KOPT-K1 (cell line): ENCODE data around the gene NDEL1.

ENCODE experiments used
- H3K27ac ChIP-seq: fragments of 200-600 bp; sonication (generic); 2 replicates; pipeline ENCODE4 v1.5.1; 2016; ENCODE audit warnings: antibody characterized with exemption, mild to moderate bottlenecking, low read depth, low read length; ENCODE audit not compliant: poor library complexity, severe bottlenecking
- H3K36me3 ChIP-seq: fragments of 200-600 bp; sonication (generic); 2 replicates; pipeline ENCODE4 v1.5.1; 2017; ENCODE audit warnings: antibody characterized with exemption, mild to moderate bottlenecking, low read length, moderate library complexity; ENCODE audit not compliant: insufficient read depth
- H3K9me3 ChIP-seq: fragments of 200-600 bp; sonication (generic); 2 replicates; pipeline ENCODE4 v1.5.1; 2017; ENCODE audit warnings: antibody characterized with exemption, low read length, mild to moderate bottlenecking; ENCODE audit not compliant: insufficient read depth, poor library complexity, severe bottlenecking

The NDEL1 gene

DNA sequence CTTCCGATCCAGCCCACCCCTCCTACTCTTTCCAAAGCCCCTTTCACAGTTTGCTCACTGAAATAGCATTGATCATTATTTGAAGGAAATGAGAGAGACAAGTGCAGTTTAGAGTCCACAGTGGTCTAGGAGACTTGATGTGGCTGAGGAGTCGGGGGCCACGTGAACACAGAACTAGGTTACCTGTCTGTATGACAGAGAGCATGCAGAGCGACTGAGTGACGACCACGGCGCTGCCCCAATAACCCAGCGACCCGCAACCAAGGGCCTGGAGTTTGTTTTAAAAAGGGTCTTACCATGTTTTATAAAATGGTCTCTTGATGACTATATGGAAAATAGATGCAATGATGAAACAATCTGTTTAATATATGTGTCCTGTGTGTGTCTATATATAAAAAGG, 39.5 kb downstream of the NDEL1 start:
- Histone ChIP-seq H3K27ac (no peak overlapping the region), H3K36me3 (peaks cover 99% of the 10 kb centered on the region), H3K9me3 (no peaks in the 10 kb centered on the region)

DNA sequence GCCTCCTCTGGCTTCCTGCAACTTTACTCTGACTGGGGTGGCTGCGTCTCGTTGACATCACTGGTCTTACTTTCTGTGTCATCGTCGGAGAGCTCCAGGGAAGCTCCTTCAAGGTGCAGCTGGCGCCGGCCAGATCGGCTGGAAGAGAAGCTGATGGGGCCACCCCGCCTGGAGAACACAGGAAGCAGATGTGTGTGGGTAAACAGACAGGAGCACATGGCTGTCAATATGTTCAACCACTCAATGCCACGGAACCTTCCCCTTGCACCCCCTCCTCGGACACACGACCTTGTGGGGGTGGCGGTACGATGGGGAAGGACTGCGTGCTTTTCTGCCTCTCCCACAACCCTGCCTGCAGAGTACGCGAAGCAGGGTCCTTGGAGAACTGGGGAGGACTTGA, 40.1 kb downstream of the NDEL1 start:
- peaks cover 99% of the 10 kb centered on the region for H3K36me3 ChIP-seq
- no peaks in the 10 kb centered on the region for H3K9me3 ChIP-seq
- H3K27ac ChIP-seq = no peak overlapping the region

GRCh38 chr17:8476741-8477140, 41.1 kb downstream of the NDEL1 start:
- H3K36me3 ChIP-seq = peaks cover 99% of the 10 kb centered on the region
- H3K27ac ChIP-seq = no peak overlapping the region
- no peaks in the 10 kb centered on the region for H3K9me3 ChIP-seq

- Histone ChIP-seq H3K27ac (no peak overlapping the region), H3K36me3 (peaks cover 99% of the 10 kb centered on the region), H3K9me3 (no peaks in the 10 kb centered on the region)
Measured at GRCh38 chr17:8477171-8477570, 41.5 kb downstream of the NDEL1 start.

GRCh38 chr17:8477715-8478441, 42.2 kb downstream of the NDEL1 start:
- Histone ChIP-seq H3K36me3 (peaks cover 99% of the 10 kb centered on the region), H3K27ac (no peak overlapping the region), H3K9me3 (no peaks in the 10 kb centered on the region)

GRCh38 chr17:8479431-8479947, 43.8 kb downstream of the NDEL1 start:
- peaks cover 100% of the 10 kb centered on the region for H3K36me3 ChIP-seq
- no peak overlapping the region for H3K27ac ChIP-seq
- H3K9me3 ChIP-seq = peaks cover 11% of the 10 kb centered on the region

GRCh38 chr17:8480011-8480976, 44.6 kb downstream of the NDEL1 start:
- Histone ChIP-seq H3K9me3 (peaks cover 16% of the 10 kb centered on the region), H3K36me3 (peaks cover 100% of the 10 kb centered on the region), H3K27ac (no peak overlapping the region)

- Histone ChIP-seq H3K9me3 (peaks cover 16% of the 10 kb centered on the region), H3K27ac (no peak overlapping the region), H3K36me3 (peaks cover 100% of the 10 kb centered on the region)
Measured at GRCh38 chr17:8481089-8481488, 45.4 kb downstream of the NDEL1 start.

DNA sequence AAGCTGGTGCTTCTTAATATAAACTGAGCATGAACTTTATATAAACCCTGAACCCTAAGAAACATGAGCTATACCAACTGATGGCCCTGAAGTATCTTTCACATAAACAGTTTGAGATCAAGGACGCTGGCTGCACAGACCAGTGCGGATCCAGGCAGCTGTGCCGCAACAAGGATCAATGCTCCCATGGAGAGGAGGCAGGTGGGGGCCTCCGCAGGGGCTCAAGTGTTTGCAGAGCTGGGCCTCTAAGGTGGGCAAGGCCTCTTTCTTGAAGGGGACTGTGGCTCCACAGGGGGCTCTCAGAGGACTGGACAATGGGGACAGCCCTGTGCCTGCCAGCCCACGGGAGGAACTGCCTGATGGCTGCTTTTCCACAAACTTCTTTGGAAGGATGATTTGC, 46.0 kb downstream of the NDEL1 start:
- Histone ChIP-seq H3K9me3 (peaks cover 16% of the 10 kb centered on the region), H3K36me3 (peaks cover 100% of the 10 kb centered on the region), H3K27ac (no peak overlapping the region)

DNA sequence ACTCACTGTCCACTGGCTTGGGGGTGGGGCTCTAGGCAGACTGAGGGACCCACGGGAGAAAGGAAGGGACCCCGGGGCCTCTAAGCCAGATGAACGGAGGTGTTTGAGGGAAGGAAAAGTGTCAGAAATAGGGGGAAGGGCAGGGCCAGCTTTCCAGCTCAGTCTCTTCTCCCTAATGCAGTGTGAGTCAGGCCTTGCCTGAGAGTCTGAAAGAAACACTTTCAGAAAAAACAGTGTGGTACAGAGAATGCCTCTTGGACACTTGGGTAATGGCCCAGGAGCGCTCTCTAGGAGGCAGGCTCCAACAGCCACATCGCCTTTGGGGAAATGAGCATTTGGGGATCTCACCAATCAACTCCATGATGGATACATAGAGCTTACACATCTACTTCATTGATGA, 46.9 kb downstream of the NDEL1 start:
- H3K9me3 ChIP-seq = peaks cover 16% of the 10 kb centered on the region
- peaks cover 100% of the 10 kb centered on the region for H3K36me3 ChIP-seq
- H3K27ac ChIP-seq = no peak overlapping the region

DNA sequence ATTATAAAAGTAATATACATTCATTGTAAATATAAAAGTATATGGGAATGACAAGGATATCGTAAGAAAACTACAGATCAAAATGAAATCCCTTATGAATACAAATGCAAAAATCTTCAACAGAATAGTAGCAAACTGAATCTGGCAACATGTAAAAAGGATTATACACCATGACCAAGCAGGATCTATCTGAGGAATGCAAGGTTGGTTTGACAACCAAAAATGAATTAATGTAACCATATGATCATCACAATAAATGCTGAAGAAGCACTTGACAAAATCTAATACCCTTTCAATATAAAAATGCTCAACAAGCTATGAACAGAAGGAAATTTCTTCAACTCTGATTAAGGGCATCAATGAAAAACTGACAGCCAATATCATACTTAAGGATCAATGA, 48.8 kb downstream of the NDEL1 start:
- Histone ChIP-seq H3K36me3 (peaks cover 100% of the 10 kb centered on the region), H3K9me3 (peaks cover 16% of the 10 kb centered on the region), H3K27ac (no peak overlapping the region)

DNA sequence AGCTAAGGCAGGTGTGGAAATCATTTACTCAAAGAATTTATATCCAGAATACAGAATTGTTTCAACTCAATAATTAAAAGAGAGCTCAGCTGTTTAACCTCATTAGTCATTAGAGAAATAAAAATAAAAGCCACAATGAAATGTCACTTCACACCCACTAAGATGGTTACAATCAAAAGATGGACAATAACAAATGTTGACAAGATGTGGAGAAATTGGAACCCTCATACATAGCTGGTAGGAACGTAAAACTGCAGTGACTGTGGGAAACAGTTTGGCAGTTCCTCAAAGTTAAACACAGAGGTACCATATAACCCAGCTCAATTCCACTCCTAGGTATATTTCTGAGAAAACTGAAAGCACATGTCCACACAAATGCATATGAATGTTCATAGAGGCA, 49.8 kb downstream of the NDEL1 start:
- peaks cover 16% of the 10 kb centered on the region for H3K9me3 ChIP-seq
- H3K36me3 ChIP-seq = peaks cover 100% of the 10 kb centered on the region
- no peak overlapping the region for H3K27ac ChIP-seq

DNA sequence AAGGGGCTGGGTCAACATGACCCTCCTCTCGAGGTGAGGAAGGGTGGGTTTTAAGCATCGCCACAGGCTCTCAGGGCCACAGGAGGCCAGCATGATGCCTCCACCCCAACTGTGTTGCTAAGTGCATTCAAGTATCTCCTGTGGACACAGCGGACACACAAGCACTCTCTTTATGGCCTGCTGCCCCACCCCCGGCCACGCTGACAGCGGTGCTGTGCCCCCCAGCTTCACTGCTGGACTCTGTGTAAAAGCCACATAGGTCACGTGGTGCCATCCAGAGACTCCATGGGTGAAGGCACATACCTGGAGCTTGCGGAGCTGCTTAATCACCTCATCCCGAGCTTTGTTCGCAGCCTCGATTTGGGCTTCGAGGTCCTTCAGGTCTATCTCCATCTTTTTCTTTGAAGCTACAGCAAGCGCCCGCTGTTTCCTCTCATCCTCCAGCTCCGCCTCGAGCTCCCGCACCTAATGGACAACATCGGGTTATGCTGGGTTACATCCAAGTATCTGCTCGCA, 51.5 kb downstream of the NDEL1 start:
- peaks cover 16% of the 10 kb centered on the region for H3K9me3 ChIP-seq
- peaks cover 100% of the 10 kb centered on the region for H3K36me3 ChIP-seq
- no peak overlapping the region for H3K27ac ChIP-seq

GRCh38 chr17:8487743-8488142, 52.1 kb downstream of the NDEL1 start:
- peaks cover 100% of the 10 kb centered on the region for H3K36me3 ChIP-seq
- H3K27ac ChIP-seq = no peak overlapping the region
- H3K9me3 ChIP-seq = peaks cover 16% of the 10 kb centered on the region

DNA sequence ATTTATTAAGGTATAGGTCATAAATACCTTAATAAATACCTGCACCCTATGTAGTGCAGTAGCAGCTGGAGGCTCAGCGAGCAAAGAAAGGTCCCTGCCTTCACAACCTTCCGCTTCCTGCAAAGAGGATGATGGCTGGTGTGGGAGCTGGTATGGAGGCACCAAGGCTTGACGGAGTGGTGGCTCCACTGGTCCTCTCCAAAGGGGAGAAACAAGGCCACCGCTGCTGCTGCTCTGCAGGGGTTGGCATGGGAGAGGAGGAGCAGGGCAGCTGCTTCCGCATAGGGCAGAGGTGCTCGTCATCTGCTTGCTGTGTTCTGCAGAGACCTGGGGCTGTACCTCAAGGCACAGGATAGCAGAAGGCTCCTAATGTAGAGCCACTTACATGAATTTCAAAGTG, 52.8 kb downstream of the NDEL1 start:
- peaks cover 100% of the 10 kb centered on the region for H3K36me3 ChIP-seq
- H3K27ac ChIP-seq = no peak overlapping the region
- peaks cover 15% of the 10 kb centered on the region for H3K9me3 ChIP-seq
